HEK293T (cell line): ENCODE results near the gene LRSAM1.

Source experiments
- ARNT ChIP-seq: fragments of 450-650 bp; IDR thresholded peaks from 2 replicates; pipeline ENCODE4 v1.6.1; 2017; ENCODE audit warnings: mild to moderate bottlenecking
- BHLHE40 ChIP-seq: fragments of 450-650 bp; IDR thresholded peaks from 2 replicates; pipeline ENCODE4 v1.6.1; 2016; ENCODE audit warnings: mild to moderate bottlenecking, moderate library complexity, borderline replicate concordance
- ELF4 ChIP-seq: fragments of 450-650 bp; IDR thresholded peaks from 2 replicates; pipeline ENCODE4 v1.6.1; 2017; ENCODE audit warnings: antibody characterized with exemption
- FOXA1 ChIP-seq: fragments of 450-650 bp; IDR thresholded peaks from 2 replicates; pipeline ENCODE4 v1.6.1; 2016; ENCODE audit warnings: mild to moderate bottlenecking
- FOXK2 ChIP-seq: fragments of 450-650 bp; IDR thresholded peaks from 2 replicates; pipeline ENCODE4 v1.6.1; 2016; ENCODE audit warnings: mild to moderate bottlenecking
- FOXM1 ChIP-seq: fragments of 450-650 bp; IDR thresholded peaks from 2 replicates; pipeline ENCODE4 v1.6.1; 2017; ENCODE audit warnings: mild to moderate bottlenecking, borderline replicate concordance
- HDGF ChIP-seq: fragments of 450-650 bp; IDR thresholded peaks from 2 replicates; pipeline ENCODE4 v1.6.1; 2017; ENCODE audit warnings: antibody characterized with exemption, borderline replicate concordance
- LEF1 ChIP-seq: fragments of 450-650 bp; IDR thresholded peaks from 2 replicates; pipeline ENCODE4 v1.6.1; 2017; ENCODE audit warnings: mild to moderate bottlenecking, borderline replicate concordance
- NFRKB ChIP-seq: fragments of 450-650 bp; IDR thresholded peaks from 2 replicates; pipeline ENCODE4 v1.6.1; 2016; ENCODE audit warnings: mild to moderate bottlenecking, moderate library complexity
- PKNOX1 ChIP-seq: fragments of 450-650 bp; IDR thresholded peaks from 2 replicates; pipeline ENCODE4 v1.6.1; 2016
- SUZ12 ChIP-seq: fragments of 450-650 bp; IDR thresholded peaks from 2 replicates; pipeline ENCODE4 v1.6.1; 2016; ENCODE audit warnings: mild to moderate bottlenecking
- TARDBP ChIP-seq: fragments of 450-650 bp; IDR thresholded peaks from 2 replicates; pipeline ENCODE4 v1.6.1; 2016

GRCh38 chr9:127529671-127530070 is 78.4 kb downstream of the LRSAM1 start:
- no peak for TF ChIP-seq ARNT
- no peak for TF ChIP-seq NFRKB
- TF ChIP-seq ELF4: no peak
- TF ChIP-seq FOXM1: no peak
- TF ChIP-seq TARDBP: no peak
- no peak for TF ChIP-seq BHLHE40
- no peak for TF ChIP-seq PKNOX1
- no peak for TF ChIP-seq SUZ12
- TF ChIP-seq HDGF: no peak
- no peak for TF ChIP-seq FOXA1
- no peak for TF ChIP-seq FOXK2
- no peak for TF ChIP-seq LEF1
